Activated CD4-positive, alpha-beta memory T cell treated with anti-CD3 and anti-CD28 coated beads, Interleukin-2, amount 10 ng/mL, durations not matched to agents 7 days and 5 days (primary cell): ENCODE measurements around the gene CYP1A1. TPM values are rescaled to one million over a fixed set of nuclear protein-coding genes. Genes with fewer than 3 reads are reported as not detected.
"Not testable (repeated sequence)": the region's sequence is repeated elsewhere in the genome, so short reads cannot be mapped to it uniquely, and the experiment has no call there.

ENCODE experiments used
- CTCF ChIA-PET: fragments of 350-600 bp; sonication (Branson Sonifier 250); formaldehyde crosslinking; loops from one replicate; lab custom pipeline; 2021; ENCODE audit warnings: antibody characterized with exemption, inconsistent platforms; lab: Charles Lee
- POLR2A ChIA-PET: fragments of 350-600 bp; sonication (Branson Sonifier 250); formaldehyde crosslinking; loops from one replicate; lab custom pipeline; 2021; ENCODE audit warnings: antibody characterized with exemption; lab: Charles Lee
- DNase-seq: peaks from one replicate; pipeline ENCODE4 v3.0.0-alpha.2; 2020
- H3K27ac Mint-ChIP-seq: one replicate; pipeline ENCODE4 v1.8.0; 2021; ENCODE audit warnings: mild to moderate bottlenecking, mixed read lengths
- H3K27me3 Mint-ChIP-seq: one replicate; pipeline ENCODE4 v1.8.0; 2021; ENCODE audit warnings: mixed read lengths
- H3K36me3 Mint-ChIP-seq: one replicate; pipeline ENCODE4 v1.8.0; 2021; ENCODE audit warnings: low read depth, mixed read lengths
- H3K4me1 Mint-ChIP-seq: one replicate; pipeline ENCODE4 v1.8.0; 2021; ENCODE audit warnings: mixed read lengths
- H3K4me3 Mint-ChIP-seq: one replicate; pipeline ENCODE4 v1.8.0; 2021; ENCODE audit warnings: mild to moderate bottlenecking, mixed read lengths
- H3K9me3 Mint-ChIP-seq: one replicate; pipeline ENCODE4 v1.8.0; 2021; ENCODE audit warnings: mixed read lengths
- total RNA-seq, 2 experiments: library from RNA; stranded (reverse); gene quantifications; one replicate each; pipeline ENCODE4 v1.2.3, GENCODE V29; 2021

Gene CYP1A1
- total RNA-seq, 2 experiments from 2014 or later, result 2.0 to 2.1 TPM

GRCh38 chr15:74758736-74759135 is 33.4 kb upstream of the CYP1A1 start:
- H3K4me3 Mint-ChIP-seq, result no peak overlapping the region
- H3K9me3 Mint-ChIP-seq, result no peaks in the 10 kb centered on the region
- no peak for DNase-seq
- no peaks in the 10 kb centered on the region for H3K36me3 Mint-ChIP-seq
- H3K27me3 Mint-ChIP-seq, result peaks cover 3% of the 10 kb centered on the region
- CTCF ChIA-PET, result interaction anchor here (3.2 to 4.2 kb wide), 2 partner anchors 12 to 124 kb away, joined by 15 to 20 read pairs; no protein-coding TSS in a partner anchor
- POLR2A ChIA-PET, result interaction anchor here (1.0 kb wide), 1 partner anchor 112 kb away, joined by 3 read pairs; no protein-coding TSS in a partner anchor
- H3K27ac Mint-ChIP-seq, result no peak overlapping the region
- H3K4me1 Mint-ChIP-seq, result no peaks in the 10 kb centered on the region

GRCh38 chr15:74754593-74755215 is 29.4 kb upstream of the CYP1A1 start:
- no peaks in the 10 kb centered on the region for H3K4me1 Mint-ChIP-seq
- no peaks in the 10 kb centered on the region for H3K9me3 Mint-ChIP-seq
- H3K4me3 Mint-ChIP-seq, result no peak overlapping the region
- DNase-seq, result no peak
- CTCF ChIA-PET, result no interaction called here
- peaks cover 3% of the 10 kb centered on the region for H3K27me3 Mint-ChIP-seq
- H3K27ac Mint-ChIP-seq, result no peak overlapping the region
- POLR2A ChIA-PET, result no interaction called here
- H3K36me3 Mint-ChIP-seq, result no peaks in the 10 kb centered on the region

- no peaks in the 10 kb centered on the region for H3K9me3 Mint-ChIP-seq
- no peaks in the 10 kb centered on the region for H3K36me3 Mint-ChIP-seq
- H3K27me3 Mint-ChIP-seq, result peaks cover 3% of the 10 kb centered on the region
- DNase-seq, result no peak
- H3K27ac Mint-ChIP-seq, result no peak overlapping the region
- ChIA-PET CTCF (interaction anchor here (1.1 to 1.5 kb wide), 3 partner anchors 118 to 131 kb away, joined by 3 read pairs; no protein-coding TSS in a partner anchor), POLR2A (no interaction called here)
- no peaks in the 10 kb centered on the region for H3K4me1 Mint-ChIP-seq
- no peak overlapping the region for H3K4me3 Mint-ChIP-seq
Measured at GRCh38 chr15:74752531-74752930, 27.2 kb upstream of the CYP1A1 start.

GRCh38 chr15:74752011-74752410 is 26.7 kb upstream of the CYP1A1 start:
- no peak for DNase-seq
- no peak overlapping the region for H3K27ac Mint-ChIP-seq
- POLR2A ChIA-PET, result no interaction called here
- no peaks in the 10 kb centered on the region for H3K4me1 Mint-ChIP-seq
- no peak overlapping the region for H3K4me3 Mint-ChIP-seq
- H3K9me3 Mint-ChIP-seq, result no peaks in the 10 kb centered on the region
- CTCF ChIA-PET, result interaction anchor here (1.1 to 1.5 kb wide), 2 partner anchors 121 to 130 kb away, joined by 3 read pairs; no protein-coding TSS in a partner anchor
- H3K27me3 Mint-ChIP-seq, result peaks cover 3% of the 10 kb centered on the region
- H3K36me3 Mint-ChIP-seq, result no peaks in the 10 kb centered on the region

- Mint-ChIP-seq H3K4me3 (no peak overlapping the region), H3K9me3 (no peaks in the 10 kb centered on the region), H3K27ac (no peak overlapping the region), H3K27me3 (peaks cover 3% of the 10 kb centered on the region), H3K4me1 (no peaks in the 10 kb centered on the region), H3K36me3 (no peaks in the 10 kb centered on the region)
- no peak for DNase-seq
- POLR2A ChIA-PET, result no interaction called here
- CTCF ChIA-PET, result no interaction called here
Measured at GRCh38 chr15:74750751-74751150, 25.4 kb upstream of the CYP1A1 start.

GRCh38 chr15:74749832-74750231 is 24.5 kb upstream of the CYP1A1 start:
- CTCF ChIA-PET, result interaction anchor here (1.6 kb wide), 1 partner anchor 19 kb away, joined by 7 read pairs; no protein-coding TSS in a partner anchor
- Mint-ChIP-seq H3K27ac (no peak overlapping the region), H3K36me3 (no peaks in the 10 kb centered on the region), H3K9me3 (no peaks in the 10 kb centered on the region), H3K27me3 (peaks cover 3% of the 10 kb centered on the region), H3K4me1 (no peaks in the 10 kb centered on the region), H3K4me3 (no peak overlapping the region)
- no peak for DNase-seq
- POLR2A ChIA-PET, result interaction anchor here (1.1 kb wide), 1 partner anchor 117 kb away, joined by 3 read pairs; no protein-coding TSS in a partner anchor

- Mint-ChIP-seq H3K27me3 (peaks cover 5% of the 10 kb centered on the region), H3K27ac (no peak within 1 kb of the TSS), H3K9me3 (no peaks in the 10 kb centered on the region), H3K4me3 (no peak within 1 kb of the TSS), H3K4me1 (no peaks in the 10 kb centered on the region), H3K36me3 (no peaks in the 10 kb centered on the region)
- no peak for DNase-seq
- ChIA-PET CTCF (interaction anchor here (1.6 kb wide), 1 partner anchor 21 kb away, joined by 7 read pairs; no protein-coding TSS in a partner anchor), POLR2A (no interaction called here)
Measured at GRCh38 chr15:74748322-74748946, 23.1 kb upstream of the CYP1A1 start, which contains the start of gene CYP1A2. TSS of gene CYP1A2 (plus strand) at chr15:74748845. CDS start at chr15:74749739, 894 bp downstream.

- no peak overlapping the region for H3K4me3 Mint-ChIP-seq
- no peaks in the 10 kb centered on the region for H3K9me3 Mint-ChIP-seq
- no peaks in the 10 kb centered on the region for H3K4me1 Mint-ChIP-seq
- no peaks in the 10 kb centered on the region for H3K36me3 Mint-ChIP-seq
- DNase-seq, result no peak
- ChIA-PET POLR2A (no interaction called here), CTCF (no interaction called here)
- peaks cover 10% of the 10 kb centered on the region for H3K27me3 Mint-ChIP-seq
- no peak overlapping the region for H3K27ac Mint-ChIP-seq
Measured at GRCh38 chr15:74746389-74746788, 21.1 kb upstream of the CYP1A1 start.

- ChIA-PET CTCF (interaction anchor here (0.6 to 1.4 kb wide), 2 partner anchors 29 to 125 kb away, joined by 3 to 4 read pairs; no protein-coding TSS in a partner anchor), POLR2A (no interaction called here)
- no peak for DNase-seq
- Mint-ChIP-seq H3K27me3 (peaks cover 17% of the 10 kb centered on the region), H3K9me3 (peaks cover 6% of the 10 kb centered on the region), H3K27ac (no peak overlapping the region), H3K4me3 (no peak overlapping the region), H3K36me3 (no peaks in the 10 kb centered on the region), H3K4me1 (no peaks in the 10 kb centered on the region)
Measured at GRCh38 chr15:74742422-74742821, 17.1 kb upstream of the CYP1A1 start.

GRCh38 chr15:74738239-74738638 is 12.9 kb upstream of the CYP1A1 start:
- not testable (repeated sequence) for DNase-seq

GRCh38 chr15:74735305-74735704 is 10.0 kb upstream of the CYP1A1 start:
- POLR2A ChIA-PET, result no interaction called here
- Mint-ChIP-seq H3K27me3 (peaks cover 32% of the 10 kb centered on the region), H3K36me3 (no peaks in the 10 kb centered on the region), H3K4me1 (peaks cover 5% of the 10 kb centered on the region), H3K4me3 (no peak overlapping the region), H3K27ac (no peak overlapping the region), H3K9me3 (peaks cover 10% of the 10 kb centered on the region)
- DNase-seq, result no peak
- CTCF ChIA-PET, result no interaction called here

More at GRCh38 chr15:74738239-74738638, 12.9 kb upstream of the CYP1A1 start:
- POLR2A ChIA-PET, H3K36me3 Mint-ChIP-seq, H3K4me3 Mint-ChIP-seq, H3K27ac Mint-ChIP-seq, H3K4me1 Mint-ChIP-seq: not testable (repeated sequence)
- peaks cover 10% of the 10 kb centered on the region for H3K9me3 Mint-ChIP-seq
- CTCF ChIA-PET, result interaction anchor here (0.6 kb wide), 1 partner anchor 370 kb away, joined by 3 read pairs; no protein-coding TSS in a partner anchor
- H3K27me3 Mint-ChIP-seq, result peaks cover 36% of the 10 kb centered on the region

- DNase-seq, result no peak
- H3K27ac Mint-ChIP-seq, result no peak overlapping the region
- peaks cover 5% of the 10 kb centered on the region for H3K4me1 Mint-ChIP-seq
- ChIA-PET CTCF (no interaction called here), POLR2A (no interaction called here)
- H3K4me3 Mint-ChIP-seq, result no peak overlapping the region
- H3K27me3 Mint-ChIP-seq, result peaks cover 32% of the 10 kb centered on the region
- H3K9me3 Mint-ChIP-seq, result peaks cover 10% of the 10 kb centered on the region
- H3K36me3 Mint-ChIP-seq, result no peaks in the 10 kb centered on the region
Measured at GRCh38 chr15:74733269-74733668, 7.9 kb upstream of the CYP1A1 start.

GRCh38 chr15:74732846-74733245 is 7.5 kb upstream of the CYP1A1 start:
- Mint-ChIP-seq H3K4me3 (no peak overlapping the region), H3K9me3 (peaks cover 6% of the 10 kb centered on the region), H3K4me1 (peaks cover 5% of the 10 kb centered on the region), H3K36me3 (no peaks in the 10 kb centered on the region), H3K27ac (no peak overlapping the region), H3K27me3 (peaks cover 32% of the 10 kb centered on the region)
- no peak for DNase-seq
- POLR2A ChIA-PET, result no interaction called here
- CTCF ChIA-PET, result no interaction called here
